ENCODE measurements around the gene CMIP.
"Not testable (repeated sequence)": the region's sequence is repeated elsewhere in the genome, so short reads cannot be mapped to it uniquely, and the experiment has no call there.

Gene CMIP

DNA sequence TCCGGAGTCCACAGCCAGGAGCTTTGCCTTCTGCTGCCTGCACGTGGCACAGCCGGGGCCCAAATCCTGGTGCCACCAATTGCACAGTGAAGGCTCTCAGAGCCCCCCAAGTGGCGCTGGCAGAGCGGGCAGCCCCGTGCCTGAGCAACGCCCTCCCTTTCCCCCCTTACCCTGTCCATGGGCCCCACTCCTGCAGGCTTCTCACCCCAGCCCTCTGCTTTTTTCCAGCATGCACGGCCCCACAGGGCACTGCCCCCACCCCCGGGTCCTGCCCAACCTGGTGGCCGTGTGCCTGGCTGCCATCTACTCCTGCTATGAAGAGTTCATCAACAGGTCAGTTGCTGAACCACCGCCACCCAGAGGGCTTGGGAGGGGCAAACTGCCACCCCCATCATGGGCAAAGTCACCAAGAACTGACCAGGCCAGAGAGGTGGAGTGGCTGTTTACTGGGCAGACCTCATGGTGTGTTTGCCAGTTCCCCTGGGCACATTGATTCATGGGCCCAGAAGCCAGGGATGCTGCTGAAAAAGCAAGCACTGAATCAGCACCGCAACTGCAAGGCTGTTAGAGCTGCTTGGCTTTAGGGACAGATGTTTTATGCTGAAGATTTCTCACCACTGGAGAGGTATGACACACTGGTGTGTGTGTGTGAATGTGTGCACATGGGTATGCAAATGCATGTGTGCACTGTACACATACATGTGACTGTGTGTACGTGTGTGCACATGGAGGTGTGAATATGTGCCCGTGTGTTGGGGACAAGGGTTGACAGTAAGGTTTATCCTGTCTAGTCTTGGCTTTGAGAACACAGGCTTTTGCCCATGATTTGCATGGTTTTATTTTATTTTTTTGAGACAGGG is 227.4 kb downstream of the CMIP start:
- no peak for DNase-seq

GRCh38 chr16:81673432-81673831 is 228.8 kb downstream of the CMIP start:
- no peak for DNase-seq

DNA sequence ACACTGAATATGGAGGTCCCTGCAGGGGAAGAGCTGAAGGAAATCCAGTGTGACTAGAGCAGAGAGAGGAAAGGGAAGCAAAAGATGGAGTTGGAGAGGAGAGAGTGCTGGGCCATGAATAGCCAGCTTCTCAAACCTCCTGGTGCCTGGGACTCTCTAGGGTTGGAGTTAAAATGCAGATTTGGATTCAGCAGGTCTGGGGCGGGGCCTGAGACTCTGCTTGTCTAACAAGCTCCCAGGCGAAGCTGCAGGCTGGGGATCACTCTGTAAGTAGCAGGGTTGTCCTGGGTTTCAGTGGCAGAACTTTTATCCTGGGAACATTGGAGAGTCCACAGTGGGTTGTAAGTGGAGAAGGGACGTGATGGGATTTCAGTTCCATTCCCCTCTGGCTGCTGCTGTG is 231.1 kb downstream of the CMIP start:
- no peak for DNase-seq

- DNase-seq: no peak
Measured at GRCh38 chr16:81676066-81676882, 231.7 kb downstream of the CMIP start.

DNA sequence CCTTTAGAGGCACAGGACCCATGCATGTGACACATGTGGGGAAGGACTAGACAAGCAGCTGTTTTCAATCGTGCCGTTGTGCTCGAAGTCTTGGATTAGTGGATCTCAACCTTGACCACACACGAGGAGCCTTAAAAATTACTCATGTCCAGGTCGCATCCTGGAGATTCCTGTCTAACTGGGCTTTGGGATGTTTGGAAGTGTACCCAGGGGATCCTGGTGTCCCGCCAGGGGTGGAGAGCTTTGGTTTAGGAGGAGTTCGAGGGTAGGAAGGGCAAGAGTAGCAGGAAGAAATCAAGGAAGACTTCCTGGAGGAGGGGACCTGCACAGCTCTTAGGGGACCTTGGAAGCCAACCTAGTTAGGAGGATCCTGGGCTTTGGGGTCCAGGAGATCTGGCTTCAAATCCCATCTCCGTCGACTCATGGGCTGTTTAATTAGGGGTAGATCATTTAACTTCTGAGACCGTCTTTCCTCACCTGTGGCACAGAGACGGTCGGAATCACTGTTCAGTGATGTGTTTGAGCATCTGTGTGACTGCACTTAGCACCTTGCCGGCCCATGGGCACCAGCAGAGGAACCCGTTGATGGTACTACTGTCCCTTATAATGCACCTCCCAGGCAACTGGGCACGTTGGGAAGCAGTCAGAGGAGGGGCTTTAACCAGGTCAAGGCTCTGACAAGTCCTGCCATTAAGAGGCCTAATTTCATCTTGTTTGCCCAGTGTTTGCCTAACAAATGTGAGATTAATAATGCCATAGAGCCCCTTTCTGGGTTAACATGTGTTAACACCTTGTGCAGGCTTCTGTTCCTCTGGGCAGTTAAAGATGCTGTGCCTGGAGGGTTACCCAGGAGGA is 232.5 kb downstream of the CMIP start:
- DNase-seq: no peak

- no peak for DNase-seq
Measured at GRCh38 chr16:81678326-81679095, 233.9 kb downstream of the CMIP start.

DNA sequence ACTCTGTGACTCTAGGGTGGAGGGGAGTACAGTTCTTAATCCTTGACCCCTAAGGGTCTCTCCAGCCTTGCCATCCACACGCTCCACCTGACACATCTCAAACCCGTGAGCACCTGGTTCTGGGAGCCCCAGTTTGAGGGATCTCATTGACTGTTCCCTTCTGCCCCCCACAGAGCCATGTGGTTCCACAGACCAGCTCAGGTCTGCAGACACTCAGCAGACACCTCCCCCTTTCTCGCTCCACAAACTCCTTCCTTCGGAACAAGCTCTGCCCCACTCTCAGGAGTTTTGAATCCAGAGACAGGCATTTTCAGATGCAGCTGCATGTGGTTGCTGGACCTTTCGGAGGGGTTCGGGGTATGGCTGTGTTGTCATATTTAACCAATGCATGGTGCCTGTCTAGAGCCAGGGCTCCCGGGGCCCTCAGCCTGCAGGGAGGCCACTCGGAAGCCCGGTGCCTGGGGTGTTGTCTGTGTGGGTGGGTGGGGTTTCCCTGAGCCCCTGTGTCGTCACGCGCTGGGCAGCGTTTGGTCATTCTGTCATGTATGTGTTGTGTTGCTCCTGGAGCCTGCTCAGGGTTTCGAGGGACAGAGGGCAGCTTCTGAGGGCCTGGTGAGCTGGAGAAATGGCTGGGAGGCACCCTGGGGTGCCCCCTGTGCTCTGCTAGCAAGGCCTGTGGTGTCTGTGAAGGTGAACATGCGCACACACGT is 235.3 kb downstream of the CMIP start:
- DNase-seq: no peak

DNA sequence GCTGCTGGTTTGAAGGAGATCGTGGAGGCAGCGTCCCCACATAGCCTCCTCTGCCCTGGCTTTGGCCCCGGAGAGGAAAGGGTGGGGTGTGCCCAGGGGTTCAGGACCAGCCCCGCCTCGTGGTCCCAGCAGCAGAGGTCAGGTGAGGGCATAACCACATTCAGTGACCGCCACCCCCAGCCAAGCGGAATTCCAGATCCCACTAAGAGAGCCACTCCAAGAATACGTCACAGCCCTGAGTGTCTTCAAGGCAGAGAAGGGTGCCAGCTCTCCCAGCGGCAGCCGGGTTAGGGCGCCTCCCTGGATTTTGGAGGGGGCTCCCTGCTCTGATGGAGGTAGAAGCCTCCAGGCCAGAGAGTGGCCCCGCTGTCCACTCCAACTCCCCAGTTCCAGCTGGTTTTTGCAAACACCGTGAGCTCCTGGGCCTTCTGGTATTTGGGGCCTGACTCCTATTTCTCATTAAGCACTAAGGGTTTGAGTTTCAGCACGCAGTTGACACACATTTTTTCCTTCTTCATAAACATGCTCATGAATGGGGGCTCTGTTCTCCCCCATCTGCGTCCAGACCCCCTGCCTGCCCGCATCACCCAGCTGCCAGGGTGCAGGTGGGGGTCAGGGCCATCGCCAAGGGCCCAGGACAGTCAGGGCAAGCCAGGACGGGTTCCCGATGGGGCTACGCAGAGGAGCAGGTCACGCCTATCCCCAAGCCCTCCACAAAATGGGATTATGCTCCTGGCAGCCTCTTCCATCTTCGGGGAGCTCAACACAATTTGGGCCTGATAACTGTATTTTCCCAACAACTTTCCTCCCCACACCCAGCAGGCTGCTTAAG is 236.1 kb downstream of the CMIP start:
- DNase-seq: no peak

DNA sequence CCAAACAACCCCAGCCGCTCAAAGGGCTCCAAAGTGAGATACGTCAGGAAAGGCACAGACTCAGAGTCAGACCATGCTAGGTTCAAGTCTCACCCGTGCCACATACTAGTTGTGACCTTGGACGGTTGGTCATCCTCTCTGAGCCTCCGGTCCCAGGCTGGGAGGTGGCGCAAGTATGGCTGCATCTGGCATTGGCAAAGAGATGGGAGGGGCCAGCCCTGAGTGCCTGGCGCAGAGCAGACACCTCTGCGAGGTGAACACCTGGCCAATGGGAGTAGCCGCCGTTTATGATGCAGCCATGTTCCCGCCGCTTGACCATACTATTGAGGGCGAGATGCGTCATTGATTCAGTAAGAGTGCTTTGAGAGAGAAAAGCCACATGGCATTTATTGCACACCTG is 236.7 kb downstream of the CMIP start:
- no peak for DNase-seq

- DNase-seq: no peak
Measured at GRCh38 chr16:81684242-81684837, 239.7 kb downstream of the CMIP start.

DNA sequence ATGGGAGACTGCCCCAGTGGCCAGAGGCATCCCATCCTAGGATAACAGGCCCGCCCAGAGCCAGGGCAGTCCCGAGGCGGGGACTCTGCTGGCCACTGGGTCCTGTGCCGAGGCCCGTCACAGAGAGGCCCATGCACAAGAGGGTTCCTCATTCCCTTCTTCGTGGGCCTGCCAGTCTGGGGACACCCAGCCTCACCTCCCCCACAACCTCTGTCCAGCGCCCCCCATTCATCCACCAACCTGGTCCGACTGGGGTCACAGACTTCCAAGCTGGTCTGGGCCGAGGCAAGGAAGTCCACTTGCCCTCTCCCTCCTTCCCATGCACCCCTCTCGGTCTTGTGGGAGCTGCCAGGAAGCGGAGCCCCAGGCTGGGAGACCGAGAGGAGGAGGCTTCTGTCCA is 240.3 kb downstream of the CMIP start:
- no peak for DNase-seq

DNA sequence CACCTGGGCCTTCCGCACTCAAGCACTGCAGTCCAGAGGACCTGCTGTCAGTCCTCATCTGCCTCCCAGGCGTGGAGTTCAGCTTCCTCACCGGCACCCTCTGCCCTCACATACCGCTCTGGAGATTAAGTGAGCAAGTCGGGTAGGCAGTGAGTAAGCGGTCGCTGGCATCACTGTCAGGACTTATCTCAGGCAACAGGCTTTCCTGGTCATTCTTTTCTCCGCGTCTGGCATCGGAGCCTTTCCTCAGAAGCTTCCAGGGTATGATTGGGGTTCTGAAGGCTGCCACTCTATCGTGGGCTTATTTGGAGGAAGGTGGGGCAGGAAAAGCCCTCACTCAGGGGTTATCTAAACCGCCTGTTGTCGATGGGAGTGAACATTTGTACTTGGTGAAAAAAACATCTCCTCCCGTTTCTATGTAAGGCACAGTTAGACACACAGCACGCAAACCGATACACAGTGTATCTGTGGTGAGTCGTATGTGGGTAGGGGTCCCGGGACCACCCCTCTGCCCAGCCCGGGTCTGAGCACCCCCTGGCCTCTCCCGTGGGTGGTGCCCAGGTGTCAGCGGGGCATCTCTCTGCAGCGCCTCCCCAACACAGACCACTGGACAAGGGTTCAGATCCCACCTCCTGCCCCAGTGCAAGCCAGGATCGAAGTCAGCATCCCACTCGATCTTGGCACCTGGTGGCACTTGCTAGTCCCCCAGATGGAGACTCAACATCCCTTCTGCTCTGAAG is 242.0 kb downstream of the CMIP start:
- no peak for DNase-seq

DNA sequence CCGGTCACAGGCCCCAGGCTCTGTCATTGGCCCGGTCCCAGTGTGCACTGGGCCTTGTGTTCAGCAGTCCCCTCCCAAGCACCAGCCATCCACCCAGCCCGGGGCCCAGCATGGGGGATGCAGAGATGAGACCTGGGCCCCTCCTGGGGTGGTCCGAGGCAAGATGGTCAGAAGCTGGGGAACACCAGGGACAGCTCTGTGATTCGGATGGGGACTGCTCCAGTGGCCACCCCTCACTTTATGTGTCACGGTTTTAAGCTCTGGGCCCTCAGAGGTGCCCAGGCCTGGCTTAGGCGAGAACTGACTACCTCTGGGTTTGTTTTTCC is 242.5 kb downstream of the CMIP start:
- DNase-seq: no peak

DNA sequence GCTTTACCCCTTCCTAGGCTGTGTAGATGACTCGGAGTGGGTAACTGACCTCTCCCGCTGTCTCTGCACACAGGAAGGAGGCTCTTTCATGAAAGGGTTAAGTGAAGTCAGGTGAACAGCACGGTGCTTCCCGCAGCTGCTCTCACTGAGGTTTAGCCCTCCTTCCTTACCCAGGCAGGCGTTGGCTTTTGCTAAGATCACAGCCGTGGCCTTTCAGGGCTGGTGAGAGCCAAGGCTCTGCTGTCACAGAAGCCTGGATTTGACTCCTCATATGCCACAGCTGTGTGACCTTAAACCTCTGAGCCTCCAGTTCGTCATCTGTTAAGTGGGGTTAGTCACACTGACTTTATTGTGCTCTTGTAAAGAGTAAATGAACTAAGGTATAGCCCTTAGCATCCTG is 243.6 kb downstream of the CMIP start:
- DNase-seq: no peak

GRCh38 chr16:81688839-81689238 is 244.2 kb downstream of the CMIP start:
- DNase-seq: not testable (repeated sequence)

GRCh38 chr16:81692021-81692420 is 247.4 kb downstream of the CMIP start:
- DNase-seq: no peak

- DNase-seq: no peak
Measured at GRCh38 chr16:81692571-81692970, 248.0 kb downstream of the CMIP start.

- no peak for DNase-seq
Measured at GRCh38 chr16:81693041-81693743, 248.6 kb downstream of the CMIP start.

DNA sequence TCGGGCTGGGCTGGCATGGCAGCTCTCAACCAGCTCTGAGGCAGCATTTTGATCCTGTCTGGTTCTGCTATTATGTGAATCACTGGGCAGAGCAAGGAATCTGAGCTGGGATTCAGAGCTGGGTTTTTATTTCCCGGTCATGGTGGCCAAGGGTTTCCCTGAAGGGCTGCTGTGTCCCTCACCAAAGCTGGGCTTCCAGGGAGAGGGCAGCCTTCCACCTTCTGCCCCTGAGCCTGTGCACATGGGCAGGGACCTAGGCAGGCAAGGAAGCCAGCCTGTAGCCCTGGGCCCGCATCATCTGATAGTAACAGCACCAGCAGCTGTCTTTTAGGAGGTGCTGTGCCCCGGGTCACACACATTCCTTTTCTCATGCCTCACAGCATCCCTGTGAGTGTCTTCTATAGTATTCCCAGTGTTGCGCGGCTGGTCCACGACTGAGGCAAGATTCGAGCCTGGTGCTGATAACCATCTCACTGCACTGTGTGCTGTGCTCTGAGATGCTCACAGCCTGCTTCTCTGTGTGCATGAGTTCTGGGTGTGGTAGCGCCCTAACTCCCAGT is 249.2 kb downstream of the CMIP start:
- no peak for DNase-seq
